ENCODE results near the gene ZBTB48. TPM values are rescaled to one million over a fixed set of nuclear protein-coding genes. Genes with fewer than 3 reads are reported as not detected.
"Not testable (repeated sequence)": the region's sequence is repeated elsewhere in the genome, so short reads cannot be mapped to it uniquely, and the experiment has no call there.

The ZBTB48 gene
- 12.0 and 36.7 TPM in 2 replicates for total RNA-seq (2014; rRNA removed; shearing (Covaris generic); ENCODE audit: low replicate concordance)

GRCh38 chr1:6579374-6580118 lies at the start of gene ZBTB48:
Gene ZBTB48, plus strand, starts transcription at chr1:6579994. Its CDS starts 616 bp downstream, at chr1:6580610.
- in situ Hi-C loops (cut with HindIII; ENCODE audit: low pct_unique_long_range_greater_than_20kb, low sequenced_read_pairs), result no loop called here
- peak; percentile 93 for DNase-seq (ENCODE audit: low read depth)

DNA sequence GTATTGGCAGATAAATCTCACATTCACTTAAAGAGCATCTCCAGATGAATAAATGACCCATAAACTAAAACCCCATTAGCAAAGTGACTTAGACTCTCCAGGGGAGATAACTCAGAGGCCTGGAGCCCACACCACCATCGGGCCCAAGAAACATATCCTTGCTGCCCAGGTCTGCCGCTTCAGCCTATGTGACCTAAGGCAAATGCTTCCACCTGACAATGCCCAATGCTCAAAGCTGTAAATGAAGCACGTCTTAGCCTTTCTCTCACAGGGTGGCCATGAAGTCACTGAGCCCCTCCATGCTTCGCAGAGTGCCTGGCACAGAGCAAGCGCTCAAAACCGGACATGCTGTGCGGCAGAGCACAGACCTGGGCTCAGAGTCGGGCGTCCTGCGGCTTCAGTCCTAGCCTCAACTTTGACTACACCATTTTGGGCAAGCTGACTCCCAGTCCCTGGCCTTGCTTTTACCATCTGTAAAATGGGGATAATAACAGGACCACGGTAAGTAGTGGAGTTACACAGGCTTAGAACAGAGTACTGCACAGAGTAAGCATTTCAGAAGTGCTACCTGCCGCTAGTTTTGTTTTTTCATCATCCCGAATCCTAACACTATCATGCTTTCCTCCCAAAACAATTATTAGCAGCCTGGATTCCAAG lies 49.2 kb upstream of the ZBTB48 start:
- in situ Hi-C loops (cut with HindIII; ENCODE audit: low pct_unique_long_range_greater_than_20kb, low sequenced_read_pairs), result no loop called here
- no peak for DNase-seq (ENCODE audit: low read depth)

DNA sequence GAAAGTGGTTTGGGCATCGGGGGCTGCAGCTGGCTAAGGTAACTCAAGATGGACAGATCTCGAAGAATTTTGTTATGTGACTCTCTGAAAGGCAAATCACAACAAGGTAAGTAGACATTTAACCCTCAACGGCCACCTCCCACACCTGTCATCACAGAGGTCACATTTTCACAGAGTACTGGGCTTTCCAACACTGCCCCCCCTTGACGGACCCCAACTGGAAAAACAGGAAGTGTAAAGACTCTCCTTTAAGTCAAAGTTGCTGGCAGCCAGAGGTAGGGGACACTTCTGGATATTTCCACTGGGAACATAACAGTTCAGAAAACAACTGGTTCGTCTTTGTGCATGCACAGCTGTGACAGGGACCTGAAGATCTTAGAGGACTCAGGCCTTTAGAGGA lies 47.8 kb upstream of the ZBTB48 start:
- DNase-seq (ENCODE audit: low read depth), result no peak
- in situ Hi-C loops (cut with HindIII; ENCODE audit: low pct_unique_long_range_greater_than_20kb, low sequenced_read_pairs), result no loop called here

DNA sequence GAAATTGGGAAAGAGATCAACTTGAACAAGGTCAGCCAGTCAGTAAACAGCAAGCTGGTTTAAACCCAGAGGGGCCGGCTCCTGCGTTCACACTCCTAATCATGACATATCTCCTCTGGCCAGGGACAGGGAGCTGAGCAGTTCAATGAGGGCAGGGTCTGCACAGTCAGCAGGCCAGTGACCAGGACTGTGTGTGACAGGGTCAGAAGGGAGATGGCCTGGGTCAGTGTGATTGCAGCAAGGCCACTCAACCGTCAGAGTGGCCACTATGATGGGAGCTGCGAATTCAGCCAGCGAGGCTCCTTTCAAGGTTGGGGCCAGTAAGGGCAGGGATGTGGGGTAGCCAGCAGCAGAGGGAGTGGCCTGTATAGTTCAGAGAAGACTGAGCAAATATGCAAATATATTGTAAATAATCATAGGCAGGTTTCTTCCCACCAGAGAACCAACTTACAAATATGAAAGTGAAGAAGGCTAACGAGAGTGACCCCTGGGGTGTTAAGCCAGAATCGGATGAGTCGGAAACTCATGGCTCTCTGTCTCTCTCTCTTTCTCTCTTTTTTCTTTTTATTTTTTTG lies 45.5 kb upstream of the ZBTB48 start:
- in situ Hi-C loops (cut with HindIII; ENCODE audit: low pct_unique_long_range_greater_than_20kb, low sequenced_read_pairs), result no loop called here
- no peak for DNase-seq (ENCODE audit: low read depth)

GRCh38 chr1:6535214-6535613 lies 44.6 kb upstream of the ZBTB48 start:
- DNase-seq (ENCODE audit: low read depth), result no peak
- in situ Hi-C loops (cut with HindIII; ENCODE audit: low pct_unique_long_range_greater_than_20kb, low sequenced_read_pairs), result no loop called here

DNA sequence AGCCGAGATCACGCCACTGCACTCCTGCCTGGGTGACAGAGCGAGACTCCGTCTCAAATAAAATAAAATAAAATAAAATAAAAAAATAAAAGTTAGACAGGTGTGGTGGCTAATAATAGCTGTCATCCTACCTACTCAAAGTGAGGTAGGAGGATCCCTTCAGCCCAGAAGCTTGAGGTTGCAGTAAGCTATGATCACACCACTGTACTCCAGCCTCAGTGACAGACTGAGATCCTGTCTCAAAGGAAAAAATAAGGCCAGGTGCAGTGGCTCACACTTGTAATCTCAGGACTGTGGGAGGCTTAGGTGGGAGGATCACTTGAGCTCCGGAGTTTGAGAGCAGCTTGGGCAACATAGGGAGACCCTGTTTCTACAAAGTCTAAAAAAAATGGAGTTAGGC lies 43.5 kb upstream of the ZBTB48 start:
- in situ Hi-C loops (cut with HindIII; ENCODE audit: low pct_unique_long_range_greater_than_20kb, low sequenced_read_pairs), result no loop called here
- DNase-seq (ENCODE audit: low read depth), result no peak

- DNase-seq (ENCODE audit: low read depth), result no peak
- in situ Hi-C loops (cut with HindIII; ENCODE audit: low pct_unique_long_range_greater_than_20kb, low sequenced_read_pairs), result no loop called here
These were observed 40.8 kb upstream of the ZBTB48 start for GRCh38 chr1:6538956-6539355.

GRCh38 chr1:6544831-6545230 lies 35.0 kb upstream of the ZBTB48 start:
- no peak for DNase-seq (ENCODE audit: low read depth)

GRCh38 chr1:6545276-6546112 lies 34.3 kb upstream of the ZBTB48 start:
- in situ Hi-C loops (cut with HindIII; ENCODE audit: low pct_unique_long_range_greater_than_20kb, low sequenced_read_pairs), result no loop called here
- no peak for DNase-seq (ENCODE audit: low read depth)

More at GRCh38 chr1:6544831-6545230, 35.0 kb upstream of the ZBTB48 start:
- in situ Hi-C loops (cut with HindIII; ENCODE audit: low pct_unique_long_range_greater_than_20kb, low sequenced_read_pairs), result no loop called here

GRCh38 chr1:6546326-6546725 lies 33.5 kb upstream of the ZBTB48 start:
- no peak for DNase-seq (ENCODE audit: low read depth)
- in situ Hi-C loops (cut with HindIII; ENCODE audit: low pct_unique_long_range_greater_than_20kb, low sequenced_read_pairs), result no loop called here

GRCh38 chr1:6547301-6547700 lies 32.5 kb upstream of the ZBTB48 start:
- peak; percentile 30 for DNase-seq (ENCODE audit: low read depth)
- in situ Hi-C loops (cut with HindIII; ENCODE audit: low pct_unique_long_range_greater_than_20kb, low sequenced_read_pairs), result no loop called here

GRCh38 chr1:6554031-6554906 lies 25.5 kb upstream of the ZBTB48 start, which contains the start of gene NOL9:
Gene NOL9, minus strand, starts transcription at chr1:6554513. Its CDS starts 11 bp downstream, at chr1:6554502.
- peak; percentile 89 for DNase-seq (ENCODE audit: low read depth)
- in situ Hi-C loops (cut with HindIII; ENCODE audit: low pct_unique_long_range_greater_than_20kb, low sequenced_read_pairs), result no loop called here

DNA sequence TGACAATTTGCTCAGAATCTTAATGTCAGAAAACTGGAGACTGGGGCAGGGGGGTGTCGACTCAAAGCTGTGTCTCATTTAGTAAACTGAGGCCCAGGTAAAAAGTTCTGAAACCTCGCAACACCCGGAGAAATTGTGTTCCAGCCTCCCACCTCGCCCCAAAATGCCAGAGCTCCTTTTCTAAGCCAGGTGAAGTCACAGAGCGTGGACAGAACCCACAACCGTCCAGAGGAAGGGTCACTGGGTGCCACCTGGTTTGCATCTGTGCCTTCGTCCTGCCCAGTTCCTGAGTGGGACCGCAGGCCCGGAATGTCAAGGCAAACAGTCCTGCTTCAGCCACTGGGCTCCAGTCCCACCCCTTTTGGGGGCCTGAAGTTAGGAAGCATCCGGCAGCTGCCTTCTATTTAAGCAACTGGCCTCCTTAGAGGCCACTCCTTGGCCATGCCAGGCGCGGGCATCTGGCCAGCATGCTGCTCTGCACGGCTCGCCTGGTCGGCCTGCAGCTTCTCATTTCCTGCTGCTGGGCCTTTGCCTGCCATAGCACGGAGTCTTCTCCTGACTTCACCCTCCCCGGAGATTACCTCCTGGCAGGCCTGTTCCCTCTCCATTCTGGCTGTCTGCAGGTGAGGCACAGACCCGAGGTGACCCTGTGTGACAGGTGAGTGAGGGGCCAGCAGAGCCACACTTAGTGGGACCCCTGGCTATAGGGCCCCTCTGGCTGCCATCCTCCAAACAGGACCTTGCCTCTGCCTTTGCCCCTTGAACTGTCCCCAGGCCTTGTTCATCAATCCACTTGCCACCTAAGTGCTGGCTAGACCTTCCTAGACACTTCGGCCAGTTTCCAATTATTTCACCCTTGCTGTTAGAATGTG lies 24.7 kb upstream of the ZBTB48 start, which contains the start of gene TAS1R1:
TSS of gene TAS1R1 (plus strand) at position 401 of the 872 bp plus-strand sequence. CDS start at position 468, 67 bp downstream.
- in situ Hi-C loops (cut with HindIII; ENCODE audit: low pct_unique_long_range_greater_than_20kb, low sequenced_read_pairs), result no loop called here
- no peak for DNase-seq (ENCODE audit: low read depth)

DNA sequence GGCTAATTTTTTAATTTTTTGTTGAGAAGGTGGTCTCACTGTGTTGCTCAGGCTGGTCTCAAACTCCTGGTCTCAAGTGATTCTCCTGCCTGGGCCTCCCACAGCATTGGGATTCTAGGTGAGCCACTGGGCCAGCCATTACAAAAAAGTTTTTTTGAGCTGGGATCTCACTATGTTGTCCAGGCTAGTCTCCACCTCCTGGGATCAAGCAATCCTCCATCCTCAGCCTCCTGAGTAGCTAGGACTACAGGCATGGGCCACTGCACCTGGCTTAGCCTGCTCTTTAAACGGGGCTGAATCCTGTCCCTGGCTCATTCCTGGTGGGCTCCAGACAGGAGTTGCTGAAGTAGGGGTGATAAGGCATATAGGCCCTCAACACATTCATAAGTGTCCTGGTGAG lies 22.2 kb upstream of the ZBTB48 start:
- in situ Hi-C loops (cut with HindIII; ENCODE audit: low pct_unique_long_range_greater_than_20kb, low sequenced_read_pairs), result no loop called here
- no peak for DNase-seq (ENCODE audit: low read depth)

- DNase-seq (ENCODE audit: low read depth); in situ Hi-C loops (cut with HindIII; ENCODE audit: low pct_unique_long_range_greater_than_20kb, low sequenced_read_pairs): not testable (repeated sequence)
These were observed 20.6 kb upstream of the ZBTB48 start for GRCh38 chr1:6559161-6559560.

GRCh38 chr1:6560267-6560666 lies 19.5 kb upstream of the ZBTB48 start:
- in situ Hi-C loops (cut with HindIII; ENCODE audit: low pct_unique_long_range_greater_than_20kb, low sequenced_read_pairs), result no loop called here
- no peak for DNase-seq (ENCODE audit: low read depth)

- DNase-seq (ENCODE audit: low read depth), result no peak
- in situ Hi-C loops (cut with HindIII; ENCODE audit: low pct_unique_long_range_greater_than_20kb, low sequenced_read_pairs), result no loop called here
These were observed 10.8 kb upstream of the ZBTB48 start for GRCh38 chr1:6569033-6569432.
